ENCODE results near the gene ADCYAP1R1. TPM values are rescaled to one million over a fixed set of nuclear protein-coding genes. Genes with fewer than 3 reads are reported as not detected.
A peak's percentile ranks its signal among the peaks of the same experiment; 100 is the strongest.

Gene ADCYAP1R1
- total and polyA plus RNA-seq, 5 experiments from 2014 or later = not detected

DNA sequence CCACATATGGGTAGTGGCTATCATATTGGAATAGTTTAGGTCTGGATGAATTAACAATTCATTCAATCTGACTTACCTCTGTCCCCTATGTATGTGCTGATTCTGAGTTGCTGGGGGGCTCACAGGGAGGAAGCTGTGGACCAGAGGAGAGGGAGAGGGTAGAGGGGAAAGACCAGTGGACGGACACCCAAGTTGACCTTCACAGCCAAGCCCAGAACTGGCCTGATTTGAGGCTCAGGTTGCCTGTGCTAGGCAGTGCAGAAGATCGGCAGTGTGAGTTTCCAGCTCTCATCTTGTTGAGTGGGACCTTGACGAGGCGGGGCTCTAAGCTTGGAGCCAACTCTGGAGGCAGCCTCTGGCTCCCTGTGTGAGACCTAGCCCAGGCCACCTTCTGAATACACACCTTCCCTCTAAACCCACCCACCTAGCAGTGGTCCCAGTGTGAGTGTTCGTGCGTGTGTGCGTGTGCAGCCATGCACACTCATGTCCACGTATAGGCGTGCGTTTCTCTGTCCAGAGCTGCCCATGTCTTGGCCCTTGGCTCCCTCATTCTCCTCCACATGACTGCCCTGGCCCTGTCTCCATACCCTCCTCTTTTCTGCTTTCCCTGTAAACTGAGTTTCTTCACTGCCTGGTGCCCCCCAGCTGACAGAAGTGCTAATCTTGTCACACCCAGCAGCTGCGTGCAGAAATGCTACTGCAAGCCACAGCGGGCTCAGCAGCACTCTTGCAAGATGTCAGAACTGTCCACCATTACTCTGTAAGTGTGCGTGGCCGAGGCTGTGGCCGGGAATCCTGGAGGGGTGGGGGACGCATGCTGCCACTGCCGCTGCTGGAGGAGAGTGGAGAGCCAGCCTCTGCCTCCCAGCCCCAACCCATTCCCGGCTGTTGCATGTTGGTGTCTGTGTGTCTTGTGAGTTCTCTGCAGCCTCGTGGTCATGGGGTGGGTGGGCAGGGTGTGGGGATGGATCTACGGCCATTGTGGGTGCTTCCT is 47.6 kb downstream of the ADCYAP1R1 start:
- POLR2A ChIA-PET = no interaction called here
- Mint-ChIP-seq H3K27ac (no peak overlapping the region), H3K36me3 (no peaks in the 10 kb centered on the region), H3K27me3 (peaks cover 3 to 15% (median 10%) of the 10 kb centered on the region in 5 donors), H3K4me3 (no peak overlapping the region), H3K9me3 (peaks cover 0 to 2% (median 0%) of the 10 kb centered on the region in 9 donors), H3K4me1 (no peaks in the 10 kb centered on the region)
- DNase-seq = peak in 1 of 10 donors; percentile 3
- no peak for ATAC-seq

DNA sequence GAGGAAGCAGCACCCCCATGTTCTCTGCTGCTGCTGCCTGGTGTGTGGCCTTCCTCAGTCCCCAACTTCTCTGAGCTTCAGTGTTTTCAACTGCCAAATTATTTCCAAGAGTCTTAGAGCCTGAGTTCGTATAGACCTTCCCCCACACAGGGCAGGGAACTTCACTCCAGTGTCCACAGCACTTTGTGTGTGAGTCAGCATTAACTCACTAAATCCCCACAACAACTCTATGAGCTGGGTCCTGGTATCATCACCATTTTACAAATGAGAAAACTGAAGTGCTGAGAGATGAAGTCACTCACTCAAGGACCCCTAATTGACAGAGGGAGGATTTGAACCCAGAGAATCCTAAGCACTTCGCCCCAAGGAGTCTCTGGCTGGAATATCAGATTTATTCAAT is 48.3 kb downstream of the ADCYAP1R1 start:
- Mint-ChIP-seq H3K9me3 (peaks cover 0 to 2% (median 0%) of the 10 kb centered on the region in 9 donors), H3K27ac (no peak overlapping the region), H3K4me3 (no peak overlapping the region), H3K4me1 (no peaks in the 10 kb centered on the region), H3K36me3 (no peaks in the 10 kb centered on the region), H3K27me3 (peaks cover 2 to 15% (median 7%) of the 10 kb centered on the region in 5 donors)
- POLR2A ChIA-PET = no interaction called here
- ATAC-seq (no peak), DNase-seq (no peak)

DNA sequence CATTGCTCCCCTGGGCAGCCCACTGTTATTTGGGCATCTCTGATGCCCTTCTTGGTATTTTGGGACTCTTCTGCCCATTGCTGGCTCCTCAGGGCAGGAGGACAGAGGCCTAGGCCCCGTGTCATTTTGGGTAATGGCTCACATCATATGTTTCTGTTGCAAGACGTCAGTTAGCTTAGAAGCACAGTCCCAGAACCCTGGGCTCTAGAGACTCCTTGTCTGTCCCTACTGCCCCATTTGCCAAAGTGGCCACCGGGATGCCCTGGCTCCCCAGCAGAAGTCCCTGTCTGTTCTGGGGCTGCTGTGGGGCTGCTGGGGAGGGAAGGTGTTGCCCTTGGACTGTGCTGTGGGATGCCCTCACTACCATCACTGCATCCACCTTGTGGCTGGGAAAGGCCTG is 48.8 kb downstream of the ADCYAP1R1 start:
- POLR2A ChIA-PET = no interaction called here
- peaks cover 0 to 2% (median 0%) of the 10 kb centered on the region in 9 donors for H3K9me3 Mint-ChIP-seq
- H3K4me3 Mint-ChIP-seq = no peak overlapping the region
- no peak for ATAC-seq
- H3K4me1 Mint-ChIP-seq = no peaks in the 10 kb centered on the region
- no peaks in the 10 kb centered on the region for H3K36me3 Mint-ChIP-seq
- H3K27me3 Mint-ChIP-seq = peaks cover 2 to 15% (median 7%) of the 10 kb centered on the region in 5 donors
- peak in 1 of 10 donors; percentile 0 for DNase-seq
- no peak overlapping the region for H3K27ac Mint-ChIP-seq

DNA sequence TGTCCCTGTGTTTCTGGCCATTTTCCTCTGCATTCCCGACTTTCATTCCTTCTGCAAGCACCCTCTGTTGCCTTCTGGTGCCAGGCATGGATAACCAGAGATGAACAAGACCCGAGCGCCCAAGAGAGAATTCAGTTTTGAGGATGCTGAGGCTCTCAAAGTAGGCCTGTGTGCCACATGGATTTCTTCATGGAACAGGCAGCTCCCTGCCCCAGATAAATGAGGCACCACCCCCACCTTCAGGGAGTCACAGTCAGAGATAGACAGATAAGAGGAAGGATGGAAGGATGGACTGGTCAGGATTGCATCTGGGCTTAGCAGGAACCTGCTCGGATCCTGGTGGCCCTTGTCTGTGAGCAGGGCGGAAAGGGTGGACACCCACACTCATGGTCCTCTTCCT is 49.4 kb downstream of the ADCYAP1R1 start:
- Mint-ChIP-seq H3K27ac (no peak overlapping the region), H3K4me1 (no peaks in the 10 kb centered on the region), H3K9me3 (peaks cover 0 to 2% (median 0%) of the 10 kb centered on the region in 9 donors), H3K27me3 (peaks cover 2 to 12% (median 7%) of the 10 kb centered on the region in 5 donors), H3K36me3 (no peaks in the 10 kb centered on the region), H3K4me3 (no peak overlapping the region)
- ATAC-seq (no peak), DNase-seq (peak in 1 of 10 donors; percentile 7)
- POLR2A ChIA-PET = no interaction called here

DNA sequence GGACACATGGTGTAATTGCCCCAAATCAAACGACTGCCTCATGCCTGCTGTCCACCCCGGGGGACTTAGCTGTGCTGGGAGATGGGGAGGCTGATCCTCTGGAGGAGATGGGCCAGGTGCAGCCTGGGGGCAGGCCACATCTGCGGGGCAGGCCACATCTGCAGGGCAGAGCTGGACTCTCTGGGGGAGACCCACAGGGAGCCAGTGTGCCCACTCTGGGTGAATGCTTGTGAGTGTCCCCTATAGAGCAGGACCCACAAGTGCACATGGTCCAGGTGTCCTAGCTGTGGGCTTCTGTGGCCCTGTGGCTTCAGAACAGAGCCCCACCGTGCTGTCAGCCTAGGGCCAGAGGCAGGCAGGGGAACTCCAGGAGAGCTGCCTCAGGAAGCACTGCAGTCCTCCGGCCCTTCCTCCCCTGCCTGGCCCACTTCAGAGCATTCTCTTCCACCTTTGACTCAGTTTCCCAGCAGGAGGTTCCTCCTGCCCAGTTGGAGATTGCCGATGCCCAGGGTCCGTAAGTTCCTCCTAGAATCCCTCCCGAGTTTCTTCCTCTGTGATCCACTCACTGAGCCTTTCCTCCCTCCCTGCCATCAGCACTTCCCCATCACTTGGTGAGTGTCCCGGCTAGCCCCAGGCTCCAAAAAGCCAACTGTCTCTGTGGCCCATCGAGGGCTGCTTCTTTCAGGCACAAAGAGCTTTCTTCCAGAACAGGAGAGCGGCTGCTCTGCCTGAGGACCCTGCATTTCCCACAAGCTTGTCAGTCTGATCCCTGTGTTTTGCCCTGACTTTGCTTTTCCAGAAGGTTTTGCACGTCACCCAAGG is 50.3 kb downstream of the ADCYAP1R1 start:
- no peak overlapping the region for H3K4me3 Mint-ChIP-seq
- H3K36me3 Mint-ChIP-seq = no peaks in the 10 kb centered on the region
- peaks cover 0 to 2% (median 0%) of the 10 kb centered on the region in 9 donors for H3K9me3 Mint-ChIP-seq
- ATAC-seq (no peak), DNase-seq (peak in 1 of 10 donors; percentile 8)
- H3K4me1 Mint-ChIP-seq = no peaks in the 10 kb centered on the region
- peak overlapping the region in 1 of 10 donors; percentile 53 for H3K27ac Mint-ChIP-seq
- peaks cover 1 to 12% (median 6%) of the 10 kb centered on the region in 5 donors for H3K27me3 Mint-ChIP-seq
- POLR2A ChIA-PET = no interaction called here

DNA sequence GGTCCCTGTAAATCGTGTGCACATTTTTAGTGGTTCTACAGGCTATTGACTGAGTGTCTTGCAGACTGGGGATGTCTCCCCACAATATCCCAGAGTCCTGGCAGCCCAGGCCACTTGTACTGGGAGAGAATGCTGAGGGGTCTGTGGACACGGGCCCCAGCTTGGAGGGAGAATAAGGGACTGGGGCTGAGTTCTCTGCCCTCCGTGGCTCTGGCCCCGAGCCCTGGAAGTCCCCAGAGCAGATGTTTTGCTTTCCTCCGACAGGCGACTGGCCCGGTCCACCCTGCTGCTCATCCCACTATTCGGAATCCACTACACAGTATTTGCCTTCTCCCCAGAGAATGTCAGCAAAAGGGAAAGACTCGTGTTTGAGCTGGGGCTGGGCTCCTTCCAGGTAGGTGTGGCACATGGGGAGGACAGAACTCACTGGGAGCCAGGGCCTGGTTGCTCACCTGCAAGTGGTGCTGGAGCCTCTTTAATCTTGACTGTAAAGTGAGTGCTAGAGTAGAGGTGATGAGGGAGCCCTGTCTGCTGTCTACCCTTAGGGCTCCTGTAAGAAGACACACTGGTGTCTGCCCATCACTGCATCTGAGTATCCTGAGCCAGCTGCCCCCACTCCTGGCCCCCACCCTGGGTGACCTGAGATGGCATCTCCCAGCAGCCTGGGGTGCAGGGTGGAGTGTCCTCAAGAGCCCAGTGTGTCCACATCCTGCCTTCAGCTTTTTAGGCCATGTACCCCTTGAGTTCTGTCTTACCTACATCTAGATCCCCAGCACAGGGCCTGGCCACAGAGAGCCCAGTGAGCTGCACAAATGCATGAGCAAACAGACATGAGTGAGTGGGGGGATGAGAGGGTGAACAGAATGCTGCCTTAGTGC is 51.1 kb downstream of the ADCYAP1R1 start:
- Mint-ChIP-seq H3K36me3 (no peaks in the 10 kb centered on the region), H3K27me3 (peaks cover 0 to 12% (median 5%) of the 10 kb centered on the region in 5 donors), H3K4me1 (no peaks in the 10 kb centered on the region), H3K4me3 (no peak overlapping the region), H3K27ac (no peak overlapping the region), H3K9me3 (peaks cover 0 to 2% (median 0%) of the 10 kb centered on the region in 9 donors)
- no peak for ATAC-seq
- POLR2A ChIA-PET = no interaction called here
- peak in 1 of 10 donors; percentile 8 for DNase-seq

DNA sequence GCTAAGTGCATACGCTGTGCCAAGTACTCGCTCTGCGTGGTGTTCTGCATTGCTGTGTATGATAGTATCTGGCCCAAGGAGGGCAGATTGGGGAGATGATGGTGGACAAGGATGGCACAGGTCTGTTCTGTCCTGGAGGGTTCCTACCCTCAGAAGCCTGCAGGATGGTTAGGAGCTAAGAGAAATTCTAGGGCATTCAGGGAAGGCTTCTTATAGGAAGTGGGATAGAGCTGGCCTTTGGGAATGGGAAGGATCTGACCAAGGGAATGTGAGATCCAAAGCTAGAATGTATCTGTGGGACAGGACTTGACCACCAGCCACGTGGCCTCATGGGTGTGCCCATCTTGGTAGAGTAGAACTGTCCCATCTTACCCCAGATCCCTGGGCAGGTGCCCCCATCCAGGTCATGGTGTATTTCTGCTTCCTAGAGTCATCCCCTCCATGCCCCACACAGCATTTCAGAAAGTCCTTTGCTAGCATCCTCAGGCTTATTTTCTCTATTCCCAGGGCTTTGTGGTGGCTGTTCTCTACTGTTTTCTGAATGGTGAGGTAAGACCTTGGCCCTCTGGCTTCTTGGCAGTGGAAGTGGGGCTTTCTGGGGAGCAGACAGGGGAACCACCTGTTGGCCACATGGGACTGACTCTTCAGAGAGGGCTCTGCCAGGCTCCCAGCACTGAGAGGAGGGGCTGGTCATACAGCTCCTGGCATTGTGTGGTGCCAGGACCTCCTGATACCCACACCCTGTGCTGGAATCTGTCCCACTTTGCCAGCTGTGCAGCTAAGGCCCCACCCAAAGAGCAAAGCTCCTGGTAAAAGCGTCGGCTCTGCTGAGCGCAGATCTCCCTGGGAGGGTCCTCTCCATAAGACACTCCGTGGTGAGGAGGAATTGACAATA is 52.5 kb downstream of the ADCYAP1R1 start:
- POLR2A ChIA-PET = no interaction called here
- ATAC-seq (no peak), DNase-seq (peak in 1 of 10 donors; percentile 12)
- no peaks in the 10 kb centered on the region for H3K4me1 Mint-ChIP-seq
- no peak overlapping the region for H3K27ac Mint-ChIP-seq
- no peak overlapping the region for H3K4me3 Mint-ChIP-seq
- H3K36me3 Mint-ChIP-seq = no peaks in the 10 kb centered on the region
- peaks cover 0 to 12% (median 5%) of the 10 kb centered on the region in 5 donors for H3K27me3 Mint-ChIP-seq
- peaks cover 0 to 2% (median 0%) of the 10 kb centered on the region in 9 donors for H3K9me3 Mint-ChIP-seq

DNA sequence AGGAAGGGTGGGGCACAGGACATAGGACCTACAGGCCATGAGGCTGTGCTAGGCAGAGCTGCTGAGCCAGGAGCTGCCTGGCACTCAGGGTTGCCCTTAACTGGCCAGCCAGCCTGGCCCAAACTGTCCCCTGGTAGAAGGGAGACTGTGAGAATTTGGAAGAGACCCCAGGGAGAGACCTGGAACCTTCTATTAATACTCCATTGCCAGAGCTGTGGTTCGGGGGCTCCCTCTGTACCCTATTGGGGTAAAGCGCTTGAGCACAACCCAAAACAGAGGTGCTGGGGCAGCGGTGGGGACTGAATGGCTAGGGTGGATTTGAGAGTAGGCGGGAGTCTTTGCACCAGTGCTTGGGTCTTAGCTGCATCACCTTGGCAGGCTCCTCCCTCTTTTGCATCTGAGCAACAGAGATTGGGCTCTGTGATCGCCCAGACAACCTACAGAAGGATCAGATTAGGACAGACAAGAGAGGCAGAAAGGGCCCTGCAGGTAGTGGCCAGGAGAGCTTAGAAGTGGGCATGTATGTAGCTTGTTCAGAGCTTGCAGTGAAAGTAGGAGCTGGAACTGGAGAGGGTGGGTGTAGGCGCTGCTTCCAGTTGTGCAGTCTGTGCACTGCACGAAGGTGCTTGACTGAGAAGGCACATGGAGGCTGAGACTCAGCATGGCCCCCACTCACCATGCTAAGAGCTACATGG is 53.3 kb downstream of the ADCYAP1R1 start:
- no peak overlapping the region for H3K4me3 Mint-ChIP-seq
- H3K27ac Mint-ChIP-seq = no peak overlapping the region
- peak in 1 of 10 donors; percentile 6 for DNase-seq

DNA sequence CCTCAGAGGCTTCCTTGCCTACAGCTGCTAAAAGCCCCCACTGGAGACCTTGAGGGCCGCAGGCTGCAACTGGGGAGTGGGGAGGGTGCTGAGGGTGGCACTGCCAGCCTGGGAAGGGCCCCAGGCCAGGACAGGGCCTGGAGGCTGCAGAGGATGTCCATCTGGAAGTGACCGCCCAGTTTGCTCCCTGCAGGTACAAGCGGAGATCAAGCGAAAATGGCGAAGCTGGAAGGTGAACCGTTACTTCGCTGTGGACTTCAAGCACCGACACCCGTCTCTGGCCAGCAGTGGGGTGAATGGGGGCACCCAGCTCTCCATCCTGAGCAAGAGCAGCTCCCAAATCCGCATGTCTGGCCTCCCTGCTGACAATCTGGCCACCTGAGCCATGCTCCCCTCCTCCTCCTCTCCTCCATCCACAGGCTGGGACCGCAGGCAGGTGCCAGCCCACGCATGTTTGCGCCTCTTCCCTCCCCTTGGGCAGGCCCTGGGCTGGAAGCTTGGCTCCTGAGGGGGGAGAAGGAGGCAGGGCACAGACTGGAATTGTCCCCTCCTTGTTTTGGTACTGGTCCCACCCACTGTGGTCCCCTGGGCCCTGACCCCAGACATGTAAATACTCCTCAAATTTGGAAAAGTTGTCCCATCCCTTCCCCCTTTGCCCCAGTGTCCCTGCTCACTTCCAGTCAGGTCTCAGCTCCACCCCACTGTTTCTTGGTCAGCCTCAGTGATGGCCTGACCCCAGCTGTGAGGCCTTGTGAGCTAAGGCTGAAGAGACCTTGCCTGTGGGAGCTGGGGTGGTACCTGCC is 54.4 kb downstream of the ADCYAP1R1 start:
- no peaks in the 10 kb centered on the region for H3K4me1 Mint-ChIP-seq
- DNase-seq = no peak

More for the DNA sequence above, 53.3 kb downstream of the ADCYAP1R1 start:
- peaks cover 0 to 12% (median 5%) of the 10 kb centered on the region in 5 donors for H3K27me3 Mint-ChIP-seq
- H3K36me3 Mint-ChIP-seq = no peaks in the 10 kb centered on the region
- H3K9me3 Mint-ChIP-seq = no peaks in the 10 kb centered on the region
- POLR2A ChIA-PET = no interaction called here
- ATAC-seq = no peak
- no peaks in the 10 kb centered on the region for H3K4me1 Mint-ChIP-seq

More for the DNA sequence above, 54.4 kb downstream of the ADCYAP1R1 start:
- Mint-ChIP-seq H3K27me3 (peaks cover 0 to 12% (median 5%) of the 10 kb centered on the region in 5 donors), H3K27ac (no peak overlapping the region), H3K36me3 (no peaks in the 10 kb centered on the region), H3K9me3 (no peaks in the 10 kb centered on the region), H3K4me3 (no peak overlapping the region)
- POLR2A ChIA-PET = no interaction called here
- no peak for ATAC-seq
